NCI-H510A treated with DMSO at 0.1 percent for 48 hours (cell line): Measurements from ENCODE around the gene MCF2L.
"Not testable (repeated sequence)": the region's sequence is repeated elsewhere in the genome, so short reads cannot be mapped to it uniquely, and the experiment has no call there.

Experiments
- DNase-seq: peaks from one replicate; lab custom pipeline; 2025; lab: John Stamatoyannopoulos, UW

The MCF2L gene

DNA sequence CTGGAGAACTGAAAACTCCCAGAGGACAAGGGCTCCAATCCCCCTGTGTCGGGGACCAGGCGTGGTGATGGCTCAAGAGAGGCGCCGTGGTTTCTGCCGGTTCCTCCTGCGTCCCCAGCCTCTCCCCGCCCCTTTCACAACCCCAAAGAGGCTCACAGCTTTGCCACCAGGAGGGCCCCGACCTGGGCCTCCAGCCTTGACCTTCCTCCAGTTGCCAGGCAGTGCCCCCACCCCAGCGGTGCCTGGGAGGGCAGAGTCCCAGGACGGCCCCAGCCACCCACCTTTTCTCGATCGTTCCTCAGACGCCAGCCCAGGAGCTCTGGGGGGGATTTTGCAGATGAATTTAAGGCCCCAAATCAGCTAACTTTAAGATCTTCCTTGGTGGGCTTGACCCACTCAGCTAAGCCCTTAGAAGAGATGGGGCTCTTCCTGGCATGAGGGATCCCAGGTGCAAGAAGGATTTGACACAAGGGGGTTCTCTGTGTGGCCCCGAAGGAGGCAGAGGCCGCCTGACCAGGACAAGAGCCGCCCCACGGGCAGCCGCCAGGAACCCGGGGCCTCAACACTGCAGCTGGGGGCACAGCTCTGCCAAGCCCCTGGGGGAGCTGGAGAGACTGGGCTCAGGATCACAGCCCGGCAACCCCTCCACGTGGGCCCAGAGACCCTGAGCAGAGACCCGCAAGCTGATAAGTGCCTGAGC, 47.0 kb downstream of the MCF2L start:
- no peak for DNase-seq

DNA sequence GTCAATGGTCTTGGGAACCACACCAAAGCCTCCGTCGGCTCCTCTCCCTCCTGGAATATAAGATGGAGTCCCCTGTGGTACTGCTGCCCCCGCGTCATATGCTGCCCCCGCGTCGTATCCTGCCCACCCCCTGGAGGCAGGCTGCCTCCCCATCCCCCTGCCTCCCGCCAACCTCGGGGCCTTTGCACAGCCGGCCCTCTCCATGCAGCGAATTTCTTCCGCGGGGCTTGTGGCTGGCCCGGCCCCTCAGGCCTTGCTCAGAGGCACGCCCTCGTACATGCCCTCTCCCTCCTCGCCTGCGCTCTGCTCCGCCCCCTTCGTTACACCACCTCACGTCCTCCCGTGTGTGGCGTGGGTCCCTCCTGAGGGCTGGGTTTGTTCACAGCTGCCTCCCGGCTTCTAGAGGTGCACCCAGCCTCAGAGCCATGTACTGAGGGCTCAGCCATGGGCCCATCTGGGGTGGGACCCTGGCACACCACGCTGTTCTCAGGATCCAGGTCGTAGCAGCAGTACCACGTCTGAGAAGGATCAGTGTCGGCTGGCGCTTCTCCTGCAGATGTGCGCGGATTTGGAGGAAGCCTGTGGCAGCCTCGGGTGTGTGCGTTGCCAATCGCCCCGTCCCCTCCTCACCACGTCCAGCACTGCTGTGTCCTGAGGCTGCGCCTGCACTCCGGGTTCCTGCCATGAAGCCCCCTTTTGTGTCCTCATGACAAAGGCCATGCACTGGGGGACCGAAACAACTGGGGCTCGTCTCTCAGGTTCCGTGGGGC, 47.7 kb downstream of the MCF2L start:
- DNase-seq = no peak

DNA sequence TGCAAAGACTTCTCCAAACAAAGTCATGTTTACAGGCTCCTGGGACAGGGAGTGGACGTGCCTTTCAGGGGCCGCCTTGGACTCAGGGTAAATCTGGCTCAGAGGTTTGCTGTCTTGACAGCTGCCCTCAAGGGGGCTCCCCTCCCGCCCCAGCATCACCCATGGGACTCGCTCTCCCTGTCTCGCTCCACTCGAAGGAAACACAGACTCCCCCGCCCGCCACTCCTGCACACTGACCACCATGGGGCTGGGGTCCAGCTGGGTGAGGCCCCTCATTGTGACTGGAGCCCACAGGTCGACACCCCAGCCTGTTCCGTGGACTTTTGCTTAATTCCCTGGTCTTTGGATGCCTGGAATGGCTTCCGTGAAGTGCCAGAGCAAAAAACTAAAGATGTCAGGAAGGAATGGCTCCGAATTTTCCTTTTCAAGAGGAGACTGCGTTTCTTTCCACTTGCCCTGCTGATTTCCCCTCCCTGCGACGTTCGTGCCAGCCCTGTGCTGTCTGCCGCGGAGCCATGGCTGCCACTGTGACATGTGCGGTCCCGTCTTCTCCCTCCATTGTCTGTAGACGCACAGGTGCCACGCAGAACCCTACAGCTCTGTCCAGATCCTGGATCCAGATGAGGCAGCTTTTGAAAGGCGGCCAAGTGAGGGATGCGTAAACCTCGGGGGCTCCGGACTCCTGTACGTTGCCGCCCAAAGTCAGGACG, 48.6 kb downstream of the MCF2L start:
- no peak for DNase-seq

DNA sequence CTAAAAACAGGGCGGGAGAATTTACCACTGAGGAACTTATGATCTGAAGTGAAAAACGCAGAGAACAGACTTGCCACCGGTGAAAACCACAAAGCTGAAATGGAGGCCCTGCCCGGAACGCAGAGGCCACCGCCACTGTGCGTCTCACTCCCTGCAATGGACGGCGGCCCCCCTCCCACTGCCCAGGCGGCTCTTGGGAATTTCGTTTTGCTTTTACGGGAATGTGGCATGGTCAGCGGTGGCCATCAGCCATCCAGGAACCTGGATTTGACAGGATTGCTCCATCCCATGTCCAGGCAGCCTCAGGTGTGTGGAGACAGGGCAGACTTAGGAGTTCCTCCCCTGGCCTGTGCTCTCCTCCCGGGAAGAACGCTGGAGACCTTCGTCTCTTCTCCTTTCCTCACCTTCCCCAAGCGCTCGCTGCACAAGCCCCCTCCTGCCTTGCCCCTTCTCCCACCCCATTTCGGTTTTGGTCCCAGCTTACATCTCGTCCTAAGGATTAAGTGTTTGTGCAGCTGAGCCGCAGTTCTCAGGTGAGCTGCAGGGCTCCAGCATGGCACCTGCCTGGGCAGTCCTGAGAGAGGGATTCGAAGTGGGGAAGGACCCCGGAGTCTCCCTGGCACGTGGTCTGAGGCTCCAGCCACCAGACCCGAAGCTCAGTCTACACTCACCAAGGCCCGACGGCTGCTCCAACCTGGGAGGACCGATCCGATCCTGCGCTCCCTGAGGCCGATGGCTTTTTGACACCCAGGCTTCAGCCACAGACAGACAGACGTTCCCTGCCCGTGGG, 49.9 kb downstream of the MCF2L start:
- DNase-seq = no peak

GRCh38 chr13:113020323-113021080, 51.5 kb downstream of the MCF2L start:
- DNase-seq = no peak

- no peak for DNase-seq
Measured at GRCh38 chr13:113021391-113021790, 52.4 kb downstream of the MCF2L start.

DNA sequence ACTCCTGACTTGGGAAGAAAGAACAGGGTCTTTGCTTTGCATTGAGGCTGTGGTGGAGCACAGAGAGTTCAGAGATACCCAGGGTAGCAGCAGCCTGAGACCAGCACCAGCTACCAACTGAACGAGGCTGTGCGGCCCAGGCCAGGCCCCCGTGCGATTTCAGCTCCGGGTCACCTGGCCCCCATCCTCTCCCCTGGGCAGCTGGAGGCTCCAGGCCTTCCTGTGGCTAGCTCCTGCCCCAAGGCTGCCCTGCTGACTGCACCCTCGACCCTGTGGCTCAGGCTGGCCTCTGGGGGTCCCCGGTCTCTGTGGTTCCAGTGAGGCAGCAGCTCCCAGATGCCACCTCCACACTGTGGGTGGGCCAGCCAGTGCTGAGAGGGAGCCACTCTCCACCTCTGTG, 52.8 kb downstream of the MCF2L start:
- DNase-seq = no peak

- no peak for DNase-seq
Measured at GRCh38 chr13:113022391-113022744, 53.4 kb downstream of the MCF2L start.

GRCh38 chr13:113022745-113023574, 53.9 kb downstream of the MCF2L start:
- no peak for DNase-seq

- DNase-seq = no peak
Measured at GRCh38 chr13:113023694-113024430, 54.8 kb downstream of the MCF2L start.

- no peak for DNase-seq
Measured at GRCh38 chr13:113024466-113024865, 55.5 kb downstream of the MCF2L start.

GRCh38 chr13:113026391-113026910, 57.4 kb downstream of the MCF2L start:
- no peak for DNase-seq

DNA sequence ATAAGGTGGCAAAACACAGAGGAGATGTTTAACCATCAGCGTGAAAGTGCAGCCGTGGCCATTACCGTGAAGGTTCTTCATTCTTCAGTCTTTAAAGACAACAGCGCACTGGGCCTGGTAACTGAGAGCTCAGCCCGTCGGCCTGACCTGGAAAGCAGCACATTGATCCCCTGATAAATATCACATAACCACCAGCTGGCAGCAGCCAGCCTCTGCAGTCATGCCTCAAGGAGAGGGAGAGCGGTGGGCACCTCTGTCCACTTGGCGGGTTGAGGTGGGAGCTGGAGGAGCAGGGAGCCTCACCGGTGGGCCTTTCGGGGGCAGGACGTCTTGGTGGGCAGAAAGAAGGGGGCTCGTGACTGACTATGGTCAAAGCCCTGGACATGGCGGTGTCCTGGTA, 58.1 kb downstream of the MCF2L start:
- DNase-seq = no peak

DNA sequence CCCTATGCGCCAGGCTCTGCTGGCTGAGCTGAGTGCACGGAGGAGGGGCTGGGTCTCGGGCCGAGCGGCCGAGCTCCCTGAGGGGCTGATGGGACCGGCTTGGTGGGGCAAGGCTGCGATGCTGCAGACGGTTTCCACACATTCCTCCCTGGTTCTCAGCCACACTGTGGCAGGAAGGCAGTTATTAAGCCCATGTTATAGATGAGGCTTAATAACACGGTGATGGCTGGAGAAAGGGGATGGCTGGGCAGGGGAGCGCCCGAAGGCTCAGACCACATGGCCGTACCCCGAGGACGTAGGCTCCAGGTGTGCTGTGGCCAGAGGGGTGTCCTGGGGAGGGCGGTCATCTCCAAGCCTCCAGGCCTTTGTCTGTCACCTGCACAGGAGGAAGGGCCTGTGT, 58.6 kb downstream of the MCF2L start:
- DNase-seq = no peak

- no peak for DNase-seq
Measured at GRCh38 chr13:113028336-113029060, 59.5 kb downstream of the MCF2L start.

- DNase-seq = no peak
Measured at GRCh38 chr13:113029061-113029445, 60.0 kb downstream of the MCF2L start.

DNA sequence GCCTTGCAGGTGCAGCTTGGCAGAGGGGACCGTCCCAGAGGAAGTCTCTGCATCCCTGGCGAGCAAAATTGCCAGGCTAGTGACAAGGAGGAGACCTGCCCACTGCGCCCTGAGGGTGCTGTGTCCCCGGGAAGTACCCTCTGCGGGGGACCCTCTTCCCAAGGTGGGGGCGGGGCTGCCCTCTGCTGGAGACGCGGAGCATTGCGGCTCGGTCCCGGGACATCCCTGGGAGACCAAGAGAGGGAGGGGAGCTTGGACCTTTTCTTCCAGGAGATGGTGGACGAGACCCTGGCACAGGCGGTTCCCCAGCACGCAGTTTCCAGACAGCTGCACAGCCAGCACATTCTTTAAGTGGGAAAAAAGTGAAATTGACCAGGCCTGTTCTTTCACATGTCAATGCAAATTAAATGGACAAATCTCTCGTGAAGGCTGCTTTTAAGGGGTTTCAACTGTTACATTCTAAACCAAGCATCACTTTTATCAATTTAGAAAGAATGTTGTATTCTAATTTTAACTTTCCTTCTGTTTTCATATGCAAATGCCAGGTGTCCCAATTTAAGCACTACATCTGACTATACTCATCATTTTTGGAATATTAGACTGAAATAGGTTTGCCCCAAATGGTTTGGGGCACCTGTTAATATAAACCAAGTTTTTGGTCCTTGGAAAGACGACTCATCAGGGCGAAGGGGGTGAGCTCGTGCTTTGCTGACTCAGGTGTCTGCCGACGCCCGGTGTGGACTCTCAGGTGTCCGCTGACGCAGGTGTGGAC, 60.7 kb downstream of the MCF2L start:
- DNase-seq = no peak

GRCh38 chr13:113030259-113030640, 61.2 kb downstream of the MCF2L start:
- DNase-seq = not testable (repeated sequence)
